ENCODE data around the gene SLC19A2.

- TF ChIP-seq POLR2A (IDR thresholded peaks at IDR 0.05; ENCODE audit: low read depth) (no peak), POLR2AphosphoS5 (IDR thresholded peaks at IDR 0.05) (no peak)
- TF ChIP-seq, protein P1, sequence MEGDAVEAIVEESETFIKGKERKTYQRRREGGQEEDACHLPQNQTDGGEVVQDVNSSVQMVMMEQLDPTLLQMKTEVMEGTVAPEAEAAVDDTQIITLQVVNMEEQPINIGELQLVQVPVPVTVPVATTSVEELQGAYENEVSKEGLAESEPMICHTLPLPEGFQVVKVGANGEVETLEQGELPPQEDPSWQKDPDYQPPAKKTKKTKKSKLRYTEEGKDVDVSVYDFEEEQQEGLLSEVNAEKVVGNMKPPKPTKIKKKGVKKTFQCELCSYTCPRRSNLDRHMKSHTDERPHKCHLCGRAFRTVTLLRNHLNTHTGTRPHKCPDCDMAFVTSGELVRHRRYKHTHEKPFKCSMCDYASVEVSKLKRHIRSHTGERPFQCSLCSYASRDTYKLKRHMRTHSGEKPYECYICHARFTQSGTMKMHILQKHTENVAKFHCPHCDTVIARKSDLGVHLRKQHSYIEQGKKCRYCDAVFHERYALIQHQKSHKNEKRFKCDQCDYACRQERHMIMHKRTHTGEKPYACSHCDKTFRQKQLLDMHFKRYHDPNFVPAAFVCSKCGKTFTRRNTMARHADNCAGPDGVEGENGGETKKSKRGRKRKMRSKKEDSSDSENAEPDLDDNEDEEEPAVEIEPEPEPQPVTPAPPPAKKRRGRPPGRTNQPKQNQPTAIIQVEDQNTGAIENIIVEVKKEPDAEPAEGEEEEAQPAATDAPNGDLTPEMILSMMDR (IDR thresholded peaks at IDR 0.05) = no peak
Measured at GRCh38 chr1:169507413-169507812, 21.7 kb upstream of the SLC19A2 start.
